ENCODE data around the gene SLC13A3. TPM values are rescaled to one million over a fixed set of nuclear protein-coding genes. Genes with fewer than 3 reads are reported as not detected.

SLC13A3 gene
- total and polyA plus RNA-seq, 4 donors, result 1.5 to 10.7 (median 8.3) TPM

- Histone ChIP-seq H3K9me3 (ENCODE audit: control insufficient read depth in 4 of 4, low read length in 3 of 4) (no peaks in the 10 kb centered on the region), H3K27me3 (ENCODE audit: control insufficient read depth in 4 of 4, insufficient read depth in 4 of 4, low read length in 3 of 4) (no peaks in the 10 kb centered on the region), H3K4me1 (ENCODE audit: control insufficient read depth in 4 of 4, insufficient read depth in 4 of 4, low read length in 3 of 4) (peaks cover 0 to 9% (median 0%) of the 10 kb centered on the region in 4 donors), H3K9ac (ENCODE audit: low read depth in 1 of 2, low read length in 2 of 2) (no peak overlapping the region), H3K4me3 (ENCODE audit: low read depth in 1 of 3, low read length in 3 of 3) (no peak overlapping the region), H3K36me3 (ENCODE audit: control insufficient read depth in 4 of 4, insufficient read depth in 3 of 4, low read depth in 1 of 4, low read length in 3 of 4) (no peaks in the 10 kb centered on the region), H3K27ac (ENCODE audit: low read depth in 1 of 2, low read length in 2 of 2) (no peak overlapping the region)
- TF ChIP-seq RAD21 (IDR thresholded peaks at IDR 0.05), result no peak
- TF ChIP-seq REST (IDR thresholded peaks at IDR 0.05), result no peak
- TF ChIP-seq ATF3 (IDR thresholded peaks at IDR 0.05), result no peak
- no peak for TF ChIP-seq TAF1 (conservative IDR thresholded peaks at IDR 0.05)
- no peak for TF ChIP-seq RXRA (IDR thresholded peaks at IDR 0.05)
- no peak for TF ChIP-seq HNF4A (conservative IDR thresholded peaks at IDR 0.05)
- no peak for DNase-seq (ENCODE audit: low spot score)
- WGBS, result 73% methylated on average over 4 of the region's 4 CpGs
Observed at GRCh38 chr20:46647469-46647868, 3.8 kb downstream of the SLC13A3 start.

- Histone ChIP-seq H3K9me3 (ENCODE audit: control insufficient read depth in 4 of 4, low read length in 3 of 4) (no peaks in the 10 kb centered on the region), H3K4me1 (ENCODE audit: control insufficient read depth in 4 of 4, insufficient read depth in 4 of 4, low read length in 3 of 4) (peaks cover 1 to 12% (median 3%) of the 10 kb centered on the region in 4 donors), H3K27me3 (ENCODE audit: control insufficient read depth in 4 of 4, insufficient read depth in 4 of 4, low read length in 3 of 4) (no peaks in the 10 kb centered on the region), H3K27ac (ENCODE audit: low read depth in 1 of 2, low read length in 2 of 2) (no peak overlapping the region), H3K9ac (ENCODE audit: low read depth in 1 of 2, low read length in 2 of 2) (no peak overlapping the region), H3K36me3 (ENCODE audit: control insufficient read depth in 4 of 4, insufficient read depth in 3 of 4, low read depth in 1 of 4, low read length in 3 of 4) (no peaks in the 10 kb centered on the region), H3K4me3 (ENCODE audit: low read depth in 1 of 3, low read length in 3 of 3) (no peak overlapping the region)
- no peak for TF ChIP-seq GABPA (IDR thresholded peaks at IDR 0.05 in 1 of 2, conservative IDR thresholded peaks at IDR 0.05 in 1 of 2)
- no peak for TF ChIP-seq RAD21 (IDR thresholded peaks at IDR 0.05)
- no peak for TF ChIP-seq NR2F2 (IDR thresholded peaks at IDR 0.05)
- no peak for TF ChIP-seq JUND (IDR thresholded peaks at IDR 0.05)
- TF ChIP-seq YY1 (IDR thresholded peaks at IDR 0.05), result no peak
- no peak for TF ChIP-seq TAF1 (conservative IDR thresholded peaks at IDR 0.05)
- TF ChIP-seq ATF3 (IDR thresholded peaks at IDR 0.05), result no peak
- TF ChIP-seq HNF4A (conservative IDR thresholded peaks at IDR 0.05), result no peak
- TF ChIP-seq FOXA2 (IDR thresholded peaks at IDR 0.05), result no peak
- TF ChIP-seq SP1 (IDR thresholded peaks at IDR 0.05), result no peak
- no peak for TF ChIP-seq EGR1 (IDR thresholded peaks at IDR 0.05; ENCODE audit: low read depth in 2 of 2)
- no peak for TF ChIP-seq ZBTB33 (IDR thresholded peaks at IDR 0.05)
- TF ChIP-seq CTCF (IDR thresholded peaks at IDR 0.05; ENCODE audit: low read depth, low read length, missing input control), result no peak
- TF ChIP-seq MAX (IDR thresholded peaks at IDR 0.05), result no peak
- 93% methylated on average over 3 of the region's 3 CpGs for WGBS
- DNase-seq (ENCODE audit: low spot score), result no peak
Observed at GRCh38 chr20:46646659-46647380, 4.4 kb downstream of the SLC13A3 start.

All from liver (tissue), 9 donors.